ENCODE results near the gene LGMN. TPM values are rescaled to one million over a fixed set of nuclear protein-coding genes. Genes with fewer than 3 reads are reported as not detected.
"Not testable (repeated sequence)": the region's sequence is repeated elsewhere in the genome, so short reads cannot be mapped to it uniquely, and the experiment has no call there.

The LGMN gene
- total RNA-seq, 1 experiment from 2014 or later = 48.8 TPM

DNA sequence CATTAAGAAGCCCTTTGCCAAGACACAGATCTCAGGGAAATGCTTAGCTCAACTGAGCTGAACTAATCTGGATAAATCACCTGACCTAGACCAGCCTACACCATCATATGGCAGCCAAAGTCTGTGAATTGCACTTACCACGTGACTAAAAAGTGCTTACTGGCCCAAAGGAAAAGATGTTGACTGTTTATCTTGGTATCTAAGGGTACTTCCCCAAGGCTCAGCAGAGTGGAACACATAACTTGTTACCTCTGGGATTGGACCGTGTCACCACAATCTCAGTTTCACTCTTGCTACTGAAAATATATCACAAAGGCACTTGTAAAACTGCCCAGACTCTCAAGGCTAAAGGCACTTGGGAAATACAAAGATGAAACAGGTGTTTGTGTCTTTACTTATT is 26.9 kb upstream of the LGMN start:
- CTCF ChIA-PET; H3K4me3 ChIP-seq; DNase-seq; H3K79me2 ChIP-seq (ENCODE audit: low read depth); H3K9me2 ChIP-seq (ENCODE audit: insufficient read depth); H3K9me3 ChIP-seq (ENCODE audit: insufficient read depth, low read depth); intact Hi-C loops (cut with micrococcal nuclease; ENCODE audit: unreplicated experiment); H3K4me2 ChIP-seq; H3K4me1 ChIP-seq (replicated peaks; ENCODE audit: insufficient read depth); H3K27me3 ChIP-seq (ENCODE audit: insufficient read depth, low read depth); POLR2A ChIA-PET (ENCODE audit: unreplicated experiment); H3K27ac ChIP-seq; H2AFZ ChIP-seq; BruUV-seq (replicated peaks); H3K36me3 ChIP-seq (ENCODE audit: low read depth); H3F3A ChIP-seq (ENCODE audit: insufficient read depth, low read depth); H4K20me1 ChIP-seq (ENCODE audit: insufficient read depth): not testable (repeated sequence)

DNA sequence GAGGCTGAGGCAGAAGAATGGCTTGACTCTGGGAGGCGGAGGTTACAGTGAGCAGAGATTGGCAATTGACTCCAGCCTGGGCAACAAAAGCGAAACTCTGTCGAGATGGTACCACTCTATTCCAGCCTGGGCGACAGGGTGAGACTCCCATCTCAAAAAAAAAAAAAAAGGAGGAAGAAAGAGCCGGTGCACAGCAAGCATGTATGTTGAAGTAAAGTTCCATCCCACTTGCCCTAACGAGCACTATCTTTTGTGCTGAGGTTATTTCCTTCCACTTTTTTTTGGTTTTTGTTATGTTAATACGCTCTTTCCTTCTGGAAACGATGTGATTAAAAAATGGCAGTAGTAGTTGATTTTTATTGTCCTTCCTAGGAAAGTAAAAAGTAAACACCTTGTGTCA is 26.1 kb upstream of the LGMN start:
- Histone ChIP-seq H3F3A (ENCODE audit: insufficient read depth, low read depth) (no peaks in the 10 kb centered on the region), H3K4me1 (replicated peaks; ENCODE audit: insufficient read depth) (no peaks in the 10 kb centered on the region), H3K9me3 (ENCODE audit: insufficient read depth, low read depth) (no peaks in the 10 kb centered on the region), H3K27ac (no peak overlapping the region), H3K79me2 (ENCODE audit: low read depth) (no peaks in the 10 kb centered on the region), H4K20me1 (ENCODE audit: insufficient read depth) (no peaks in the 10 kb centered on the region), H3K4me2 (no peak overlapping the region), H3K4me3 (no peak overlapping the region), H3K36me3 (ENCODE audit: low read depth) (no peaks in the 10 kb centered on the region), H3K27me3 (ENCODE audit: insufficient read depth, low read depth) (no peaks in the 10 kb centered on the region), H2AFZ (no peak overlapping the region), H3K9me2 (ENCODE audit: insufficient read depth) (no peaks in the 10 kb centered on the region)
- intact Hi-C loops (cut with micrococcal nuclease; ENCODE audit: unreplicated experiment) = no loop called here
- TF ChIP-seq EZH2 (IDR thresholded peaks at IDR 0.05; ENCODE audit: low read depth) = no peak
- TF ChIP-seq, protein P1, sequence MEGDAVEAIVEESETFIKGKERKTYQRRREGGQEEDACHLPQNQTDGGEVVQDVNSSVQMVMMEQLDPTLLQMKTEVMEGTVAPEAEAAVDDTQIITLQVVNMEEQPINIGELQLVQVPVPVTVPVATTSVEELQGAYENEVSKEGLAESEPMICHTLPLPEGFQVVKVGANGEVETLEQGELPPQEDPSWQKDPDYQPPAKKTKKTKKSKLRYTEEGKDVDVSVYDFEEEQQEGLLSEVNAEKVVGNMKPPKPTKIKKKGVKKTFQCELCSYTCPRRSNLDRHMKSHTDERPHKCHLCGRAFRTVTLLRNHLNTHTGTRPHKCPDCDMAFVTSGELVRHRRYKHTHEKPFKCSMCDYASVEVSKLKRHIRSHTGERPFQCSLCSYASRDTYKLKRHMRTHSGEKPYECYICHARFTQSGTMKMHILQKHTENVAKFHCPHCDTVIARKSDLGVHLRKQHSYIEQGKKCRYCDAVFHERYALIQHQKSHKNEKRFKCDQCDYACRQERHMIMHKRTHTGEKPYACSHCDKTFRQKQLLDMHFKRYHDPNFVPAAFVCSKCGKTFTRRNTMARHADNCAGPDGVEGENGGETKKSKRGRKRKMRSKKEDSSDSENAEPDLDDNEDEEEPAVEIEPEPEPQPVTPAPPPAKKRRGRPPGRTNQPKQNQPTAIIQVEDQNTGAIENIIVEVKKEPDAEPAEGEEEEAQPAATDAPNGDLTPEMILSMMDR (conservative IDR thresholded peaks at IDR 0.05) = no peak
- DNase-seq = no peak
- no TSS peak for BruUV-seq (replicated peaks)
- POLR2A ChIA-PET (ENCODE audit: unreplicated experiment) = no interaction called here
- CTCF ChIA-PET = no interaction called here

DNA sequence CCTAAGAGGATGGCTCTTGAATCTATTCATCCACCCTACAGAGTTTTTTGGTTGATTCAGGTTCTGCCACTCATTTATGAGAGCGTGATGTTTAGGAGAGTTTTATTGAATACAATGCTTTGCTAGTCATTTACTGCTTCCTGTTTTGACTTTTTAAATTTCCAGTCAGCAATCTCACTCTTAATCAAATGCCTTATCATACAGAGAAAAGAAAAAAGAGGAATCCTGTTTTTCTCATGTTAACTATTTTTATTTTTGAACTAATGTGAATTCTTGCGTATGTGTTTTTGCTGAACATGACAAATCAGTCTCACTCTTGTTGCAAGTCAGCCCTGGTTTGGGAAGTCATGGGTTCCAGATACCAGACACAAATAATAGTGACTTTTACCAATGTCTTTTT is 22.1 kb upstream of the LGMN start:
- H3K36me3 ChIP-seq (ENCODE audit: low read depth) = no peaks in the 10 kb centered on the region
- POLR2A ChIA-PET (ENCODE audit: unreplicated experiment) = no interaction called here
- no peak overlapping the region for H3K27ac ChIP-seq
- no peak for DNase-seq
- no peak overlapping the region for H2AFZ ChIP-seq
- no peaks in the 10 kb centered on the region for H3K79me2 ChIP-seq (ENCODE audit: low read depth)
- CTCF ChIA-PET = no interaction called here
- H4K20me1 ChIP-seq (ENCODE audit: insufficient read depth) = no peaks in the 10 kb centered on the region
- no peaks in the 10 kb centered on the region for H3F3A ChIP-seq (ENCODE audit: insufficient read depth, low read depth)
- TF ChIP-seq, protein P1 (conservative IDR thresholded peaks at IDR 0.05) = no peak
- TF ChIP-seq EZH2 (IDR thresholded peaks at IDR 0.05; ENCODE audit: low read depth) = no peak
- no peaks in the 10 kb centered on the region for H3K9me2 ChIP-seq (ENCODE audit: insufficient read depth)
- no peak overlapping the region for H3K4me2 ChIP-seq
- no peaks in the 10 kb centered on the region for H3K27me3 ChIP-seq (ENCODE audit: insufficient read depth, low read depth)
- intact Hi-C loops (cut with micrococcal nuclease; ENCODE audit: unreplicated experiment) = no loop called here
- H3K4me1 ChIP-seq (replicated peaks; ENCODE audit: insufficient read depth) = no peaks in the 10 kb centered on the region
- BruUV-seq (replicated peaks) = no TSS peak
- H3K4me3 ChIP-seq = no peak overlapping the region
- no peaks in the 10 kb centered on the region for H3K9me3 ChIP-seq (ENCODE audit: insufficient read depth, low read depth)

DNA sequence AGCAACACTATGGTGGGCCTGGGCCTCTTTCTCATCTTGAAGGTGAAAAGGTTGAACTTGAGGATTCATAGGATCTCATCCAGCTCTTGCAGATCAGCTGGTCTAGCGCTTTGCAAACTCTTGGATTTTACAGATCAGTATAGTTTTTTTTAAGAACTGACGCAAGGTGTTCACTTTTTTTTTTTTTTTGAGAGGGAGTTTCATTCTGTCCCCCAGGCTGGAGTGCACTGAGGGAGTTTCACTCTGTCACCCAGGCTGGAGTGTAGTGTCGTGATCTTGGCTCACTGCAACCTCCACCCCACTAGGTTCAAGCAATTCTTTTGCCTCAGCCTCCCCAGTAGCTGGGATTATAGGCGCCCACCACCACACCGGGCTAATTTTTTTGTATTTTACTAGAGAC is 20.4 kb upstream of the LGMN start:
- Histone ChIP-seq H3F3A (ENCODE audit: insufficient read depth, low read depth) (no peaks in the 10 kb centered on the region), H3K79me2 (ENCODE audit: low read depth) (no peaks in the 10 kb centered on the region), H3K9me3 (ENCODE audit: insufficient read depth, low read depth) (no peaks in the 10 kb centered on the region), H2AFZ (no peak overlapping the region), H3K4me3 (no peak overlapping the region), H3K27me3 (ENCODE audit: insufficient read depth, low read depth) (no peaks in the 10 kb centered on the region), H3K4me1 (replicated peaks; ENCODE audit: insufficient read depth) (no peaks in the 10 kb centered on the region), H3K4me2 (no peak overlapping the region), H3K36me3 (ENCODE audit: low read depth) (no peaks in the 10 kb centered on the region), H3K9me2 (ENCODE audit: insufficient read depth) (no peaks in the 10 kb centered on the region), H3K27ac (no peak overlapping the region), H4K20me1 (ENCODE audit: insufficient read depth) (no peaks in the 10 kb centered on the region)
- TF ChIP-seq EZH2 (IDR thresholded peaks at IDR 0.05; ENCODE audit: low read depth) = no peak
- TF ChIP-seq, protein P1 (conservative IDR thresholded peaks at IDR 0.05) = no peak
- no TSS peak for BruUV-seq (replicated peaks)
- CTCF ChIA-PET = no interaction called here
- POLR2A ChIA-PET (ENCODE audit: unreplicated experiment) = no interaction called here
- intact Hi-C loops (cut with micrococcal nuclease; ENCODE audit: unreplicated experiment) = no loop called here
- DNase-seq = no peak

DNA sequence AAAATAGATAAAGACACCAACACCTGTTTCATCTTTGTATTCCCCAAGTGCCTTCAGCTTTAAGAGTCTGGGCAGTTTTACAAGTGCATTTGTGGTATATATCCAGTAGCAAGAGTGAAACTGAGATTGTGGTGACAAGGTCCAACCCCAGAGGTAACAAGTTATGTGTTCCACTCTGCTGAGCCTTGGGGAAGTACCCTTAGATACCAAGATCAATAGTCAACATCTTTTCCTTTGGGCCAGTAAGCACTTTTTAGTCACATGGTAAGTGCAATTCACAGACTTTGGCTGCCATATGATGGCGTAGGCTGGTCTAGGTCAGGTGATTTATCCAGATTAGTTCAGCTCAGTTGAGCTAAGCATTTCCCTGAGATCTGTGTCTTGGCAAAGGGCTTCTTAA is 19.8 kb upstream of the LGMN start:
- H3K79me2 ChIP-seq (ENCODE audit: low read depth); H3K27ac ChIP-seq; H3F3A ChIP-seq (ENCODE audit: insufficient read depth, low read depth); H4K20me1 ChIP-seq (ENCODE audit: insufficient read depth); H3K4me3 ChIP-seq; H3K36me3 ChIP-seq (ENCODE audit: low read depth); H2AFZ ChIP-seq; H3K27me3 ChIP-seq (ENCODE audit: insufficient read depth, low read depth); H3K4me2 ChIP-seq; H3K4me1 ChIP-seq (replicated peaks; ENCODE audit: insufficient read depth); CTCF ChIA-PET; DNase-seq; H3K9me2 ChIP-seq (ENCODE audit: insufficient read depth); H3K9me3 ChIP-seq (ENCODE audit: insufficient read depth, low read depth); BruUV-seq (replicated peaks); POLR2A ChIA-PET (ENCODE audit: unreplicated experiment); intact Hi-C loops (cut with micrococcal nuclease; ENCODE audit: unreplicated experiment): not testable (repeated sequence)

All from PC-9 (cell line).